HepG2 (cell line): Measurements from ENCODE around the gene SYT11. TPM values are rescaled to one million over a fixed set of nuclear protein-coding genes. Genes with fewer than 3 reads are reported as not detected.

Experiments used
- ATAC-seq: fragments of 200-7000 bp; cut with Tn5 transposase; 3 replicates; pipeline ENCODE4 v1.9.1; 2020; ENCODE audit warnings: mild to moderate bottlenecking, moderate library complexity
- BruUV-seq: library from RNA; stranded (reverse); fragments of 400-500 nt; replicated peaks from 2 replicates; lab custom pipeline; 2021; lab: Mats Ljungman, UMichigan
- CTCF ChIA-PET: fragments of 300-600 bp; formaldehyde crosslinking; extraction: SDS; loops from one replicate; lab custom pipeline; 2021; ENCODE audit warnings: low total read pairs, inconsistent platforms, low intra/inter-chr PET ratio; lab: Yijun Ruan, JAX
- POLR2A ChIA-PET: fragments of 350-600 bp; sonication (Branson Sonifier 250); formaldehyde crosslinking; loops from one replicate; lab custom pipeline; 2020; ENCODE audit warnings: antibody characterized with exemption, inconsistent platforms; lab: Yijun Ruan, JAX
- DNase-seq: peaks from one replicate; pipeline ENCODE4 v3.0.0-alpha.2; 2015; ENCODE audit warnings: low spot score
- FAIRE-seq: peaks from 3 replicates; lab custom pipeline; 2011; peaks lifted over from hg19 to GRCh38; lab: Jason Lieb, UNC
- H2AFZ ChIP-seq: one replicate; pipeline ENCODE4 v1.6.1; 2011; ENCODE audit warnings: low read length, inconsistent platforms
- H3K27ac ChIP-seq: fragments of 300-600 bp; 3 replicates; pipeline ENCODE4 v1.8.0; 2011; ENCODE audit warnings: mixed run types, mild to moderate bottlenecking, mixed read lengths, low read length, inconsistent platforms; ENCODE audit not compliant: insufficient read depth; ENCODE audit errors: extremely low read length
- H3K27me3 ChIP-seq, 2 experiments: fragments of 200-600 bp in 1 of 2; 2 replicates in 1 of 2; 3 replicates in 1 of 2; pipeline versions ENCODE4 v1.6.0 to v1.8.0; 2011; ENCODE audit warnings: low read length in 2 of 2, mild to moderate bottlenecking in 2 of 2, moderate library complexity in 2 of 2, inconsistent platforms in 1 of 2; ENCODE audit not compliant: insufficient read depth in 2 of 2, control insufficient read depth in 1 of 2
- H3K36me3 ChIP-seq, 2 experiments: fragments of 200-600 bp in 1 of 2; replicated peaks in 1 of 2; 2 replicates in 1 of 2; 3 replicates in 1 of 2; pipeline versions ENCODE4 v1.5.1 to v1.8.0; 2011; ENCODE audit warnings: low read length in 2 of 2, inconsistent platforms in 1 of 2; ENCODE audit not compliant: insufficient read depth in 2 of 2, control insufficient read depth in 1 of 2
- H3K4me1 ChIP-seq: 2 replicates; pipeline ENCODE4 v1.5.1; 2012; ENCODE audit warnings: low read length, inconsistent platforms; ENCODE audit not compliant: insufficient read depth
- H3K4me2 ChIP-seq: 2 replicates; pipeline ENCODE4 v1.6.0; 2011; ENCODE audit warnings: low read depth, low read length, inconsistent platforms
- H3K4me3 ChIP-seq, 3 experiments: fragments of 200-600 bp in 1 of 3; sonication (generic), shearing (Covaris generic) in 1 of 3; replicated peaks in 1 of 3; 2 replicates each; pipeline ENCODE4 v1.5.1; 2011 to 2016; ENCODE audit warnings: low read length in 3 of 3, inconsistent platforms in 2 of 3, low read depth in 2 of 3, mild to moderate bottlenecking in 2 of 3, control low read depth in 1 of 3, mixed read lengths in 1 of 3; ENCODE audit not compliant: insufficient read depth in 1 of 3
- H3K79me2 ChIP-seq: one replicate; pipeline ENCODE4 v1.6.1; 2011; ENCODE audit warnings: low read length, inconsistent platforms; ENCODE audit not compliant: insufficient read depth
- H3K9ac ChIP-seq: 2 replicates; pipeline ENCODE4 v1.6.0; 2011; ENCODE audit warnings: mild to moderate bottlenecking, low read depth, low read length, inconsistent platforms; ENCODE audit not compliant: insufficient read depth
- H3K9me3 ChIP-seq: 2 replicates; pipeline ENCODE4 v1.5.1; 2012; ENCODE audit warnings: mild to moderate bottlenecking, low read length
- H4K20me1 ChIP-seq: 2 replicates; pipeline ENCODE4 v1.6.0; 2011; ENCODE audit warnings: inconsistent platforms, mild to moderate bottlenecking, low read length, moderate library complexity; ENCODE audit not compliant: insufficient read depth
- EP300 ChIP-seq, 3 experiments: sonication (generic) in 1 of 3; formaldehyde crosslinking in 1 of 3; IDR thresholded peaks; 2 replicates each; pipeline versions ENCODE4 v1.5.1 to v1.6.1; 2011 to 2020; ENCODE audit warnings: low read depth in 2 of 3, low read length in 2 of 3, borderline replicate concordance in 1 of 3, improper control_type of control experiment in 1 of 3, mild to moderate bottlenecking in 1 of 3, missing genetic modification reagents in 1 of 3, moderate library complexity in 1 of 3
- HNF4G ChIP-seq, 2 experiments: sonication (generic) in 1 of 2; formaldehyde crosslinking in 1 of 2; IDR thresholded peaks; 2 replicates each; pipeline versions ENCODE4 v1.4.0 to v1.6.1; 2011 to 2020; ENCODE audit warnings: borderline replicate concordance in 2 of 2, low read depth in 2 of 2, mild to moderate bottlenecking in 2 of 2, low read length in 1 of 2, missing genetic modification reagents in 1 of 2, moderate library complexity in 1 of 2
- HOXA7 ChIP-seq: sonication (generic); formaldehyde crosslinking; IDR thresholded peaks from 2 replicates; pipeline ENCODE4 v1.8.1; 2022; ENCODE audit warnings: mild to moderate bottlenecking, missing genetic modification reagents, moderate library complexity
- KDM3A ChIP-seq: IDR thresholded peaks from 2 replicates; pipeline ENCODE4 v1.6.1; 2018; ENCODE audit warnings: low read depth, missing compliant biosample characterization
- MAFF ChIP-seq: IDR thresholded peaks from 2 replicates; pipeline ENCODE4 v1.6.1; 2011; ENCODE audit warnings: low read depth, low read length, improper control_type of control experiment
- PATZ1 ChIP-seq: sonication (generic); formaldehyde crosslinking; IDR thresholded peaks from 2 replicates; pipeline ENCODE4 v1.4.0; 2020; ENCODE audit warnings: missing genetic modification reagents
- PRDM15 ChIP-seq: sonication (generic); formaldehyde crosslinking; IDR thresholded peaks from 2 replicates; pipeline ENCODE4 v1.4.0; 2020; ENCODE audit warnings: missing genetic modification reagents
- TARDBP ChIP-seq: sonication (generic); formaldehyde crosslinking; IDR thresholded peaks from 2 replicates; pipeline ENCODE4 v1.8.0; 2022; ENCODE audit warnings: mild to moderate bottlenecking, missing genetic modification reagents
- THAP11 ChIP-seq: IDR thresholded peaks from 2 replicates; pipeline ENCODE4 v1.6.1; 2016; ENCODE audit warnings: missing biosample characterization, missing genetic modification reagents
- ZBTB34 ChIP-seq: sonication (generic); formaldehyde crosslinking; IDR thresholded peaks from 2 replicates; pipeline ENCODE4 v1.8.0; 2022; ENCODE audit warnings: mild to moderate bottlenecking, missing genetic modification reagents
- ZMYM4 ChIP-seq: sonication (generic); formaldehyde crosslinking; IDR thresholded peaks from 2 replicates; pipeline ENCODE4 v1.8.1; 2023; ENCODE audit warnings: mild to moderate bottlenecking, missing genetic modification reagents
- ZNF225 ChIP-seq: sonication (generic); formaldehyde crosslinking; IDR thresholded peaks from 2 replicates; pipeline ENCODE4 v1.4.0; 2020; ENCODE audit warnings: mild to moderate bottlenecking, missing genetic modification reagents
- ZNF33A ChIP-seq: sonication (generic); formaldehyde crosslinking; IDR thresholded peaks from 2 replicates; pipeline ENCODE4 v1.5.1; 2020; ENCODE audit warnings: missing genetic modification reagents, mild to moderate bottlenecking, moderate library complexity, borderline replicate concordance
- ZNF768 ChIP-seq: sonication (generic); formaldehyde crosslinking; IDR thresholded peaks from 2 replicates; pipeline ENCODE4 v1.4.0; 2020; ENCODE audit warnings: missing genetic modification reagents
- ZSCAN29 ChIP-seq: sonication (generic); formaldehyde crosslinking; conservative IDR thresholded peaks from 2 replicates; pipeline ENCODE4 v1.4.0; 2020; ENCODE audit warnings: mild to moderate bottlenecking, missing genetic modification reagents
- WGBS: methylation state at CpG from one replicate; pipeline ENCODE4 v1.1.6; 2017; ENCODE audit warnings: low lambda C conversion rate; 5-methylcytosine and 5-hydroxymethylcytosine counted together
- in situ Hi-C: cut with HindIII; loops from 2 replicates; pipeline ENCODE4 v1.10.0; 2017; ENCODE audit warnings: low pct_unique_long_range_greater_than_20kb; ENCODE audit not compliant: extremely low pct_ligation_motif_present
- intact Hi-C: fragments of 100-400 bp; cut with micrococcal nuclease; formaldehyde crosslinking; loops from one replicate; pipeline ENCODE4 v1.10.0; 2022; ENCODE audit not compliant: unreplicated experiment
- polyA plus RNA-seq, 8 experiments: library from polyadenylated mRNA; depleted of rRNA in 3 of 8; stranded (reverse) in 7 of 8; unstranded in 1 of 8; fragments of >200 nt; fragmentation: Illumina TruSeq in 4 of 8; extraction: Trizol in 4 of 8; gene quantifications; 2 replicates each; pipeline versions ENCODE4 v1.2.1 to v1.2.3, GENCODE V29; 2011 to 2016; ENCODE audit warnings: low read depth in 4 of 8, missing spikeins in 1 of 8, mixed read lengths in 1 of 8; ENCODE audit not compliant: insufficient read depth in 1 of 8
- total RNA-seq, 5 experiments: library from RNA; depleted of rRNA; stranded (reverse); fragments of >200 nt; fragmentation: Illumina TruSeq; extraction: Trizol; gene quantifications; 2 replicates each; pipeline ENCODE4 v1.2.3, GENCODE V29; 2016; ENCODE audit warnings: low read depth in 1 of 5

The SYT11 gene
- total and polyA plus RNA-seq, 2 of the 13 experiments (the other 11 are each of a cell fraction or from before 2014, with no cell fraction given): 0.22 to 0.59 TPM

DNA sequence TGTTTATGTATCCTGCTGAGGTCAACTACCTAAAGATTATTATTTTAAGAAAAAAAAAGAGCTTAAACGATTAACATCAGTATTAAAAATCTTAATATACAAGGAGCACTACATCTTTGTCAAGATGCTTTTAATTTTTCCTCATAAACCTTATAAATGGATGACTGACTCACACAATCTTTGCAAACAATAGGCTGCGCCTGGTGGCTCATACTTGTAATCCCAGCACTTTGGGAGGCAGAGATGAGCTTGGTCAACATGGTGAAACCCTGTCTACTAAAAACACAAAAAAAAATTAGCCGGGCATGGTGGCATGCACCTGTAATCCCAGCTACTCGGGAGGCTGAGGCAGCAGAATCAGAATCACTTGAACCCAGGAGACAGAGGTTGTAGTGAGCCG lies 73.1 kb downstream of the SYT11 start (continued):
- TF ChIP-seq PRDM15 (no peak), ZBTB34 (CRISPR knock-in tag) (no peak)

- H3K9me3 ChIP-seq: no peaks in the 10 kb centered on the region
- no peaks in the 10 kb centered on the region; a peak in 1 of 5 replicates for H3K27me3 ChIP-seq
- H3K4me1 ChIP-seq: peaks cover 56% of the 10 kb centered on the region
- H3K79me2 ChIP-seq: peaks cover 50% of the 10 kb centered on the region
- H3K4me2 ChIP-seq: peak overlapping the region; percentile 95
- ChIA-PET POLR2A (interaction anchor here (0.8 to 3.5 kb wide), 22 partner anchors 9 to 279 kb away, joined by 3 to 55 read pairs (median 5); partner anchors contain the start of genes ARHGEF2 and PMF1), CTCF (no interaction called here)
- peak; percentile 17; the same call in 1 of the 3 replicates for ATAC-seq
- in situ Hi-C loops (loop anchor here (10.0 kb wide), 1 partner anchor 51 kb away; no protein-coding TSS in a partner anchor), intact Hi-C loops (no loop called here)
- no peak for FAIRE-seq
- H3K27ac ChIP-seq: peak overlapping the region; percentile 96
- peak overlapping the region; percentile 92 for H3K9ac ChIP-seq
- BruUV-seq: no TSS peak
- H3K36me3 ChIP-seq: peaks cover 3 to 36% of the 10 kb centered on the region in 2 experiments; a peak in 4 of 5 replicates
- WGBS: 3% methylated on average over 9 of the region's 10 CpGs
- DNase-seq: no peak
- no peak overlapping the region for H2AFZ ChIP-seq
- H3K4me3 ChIP-seq: peak overlapping the region; percentile 83 to 98 (median 97)
- H4K20me1 ChIP-seq: peaks cover 26% of the 10 kb centered on the region; the same call in 1 of the 2 replicates
- TF ChIP-seq ZNF768 (CRISPR knock-in tag) (no peak), MAFF (no peak), ZSCAN29 (no peak), ZNF33A (no peak), ZNF225 (CRISPR knock-in tag) (no peak), HNF4G (IDR thresholded peaks at IDR 0.05; ENCODE audit: borderline replicate concordance, low read depth, low read length) (no peak), HNF4G (CRISPR knock-in tag; IDR thresholded peaks at IDR 0.05; ENCODE audit: borderline replicate concordance, low read depth) (no peak), HOXA7 (CRISPR knock-in tag) (no peak), KDM3A (CRISPR knock-in tag) (no peak), THAP11 (CRISPR knock-in tag) (no peak), ZMYM4 (CRISPR knock-in tag) (no peak), PATZ1 (CRISPR knock-in tag) (0 out of 2 replicates have a peak, but pooled peaks have one; percentile 30), EP300 (IDR thresholded peaks at IDR 0.05; ENCODE audit: low read depth in 2 of 2, low read length in 2 of 2) (no peak), EP300 (CRISPR knock-in tag; IDR thresholded peaks at IDR 0.05; ENCODE audit: borderline replicate concordance) (no peak), TARDBP (CRISPR knock-in tag) (no peak)
These were observed 74.3 kb downstream of the SYT11 start for GRCh38 chr1:155933591-155934096.
